GM12892 (cell line): Measurements from ENCODE around the gene SLC4A1.

Experiments
- DNase-seq: peaks from one replicate; pipeline ENCODE4 v3.0.0; 2011; ENCODE audit not compliant: insufficient read length
- FAIRE-seq: peaks from 2 replicates; lab custom pipeline; 2011; peaks lifted over from hg19 to GRCh38; lab: Jason Lieb, UNC
- POLR2A ChIP-seq: IDR thresholded peaks from 2 replicates; pipeline ENCODE4 v1.6.1; 2011; ENCODE audit warnings: low read depth, low read length, control low read depth
- POLR2AphosphoS5 ChIP-seq: IDR thresholded peaks from 2 replicates; pipeline ENCODE4 v1.6.1; 2011; ENCODE audit warnings: low read depth, low read length, control low read depth
- TAF1 ChIP-seq: IDR thresholded peaks from 2 replicates; pipeline ENCODE4 v1.6.1; 2011; ENCODE audit warnings: low read depth, mild to moderate bottlenecking, control low read depth, low read length, borderline replicate concordance

Gene SLC4A1

GRCh38 chr17:44263345-44263902 lies 4.5 kb downstream of the SLC4A1 start:
- no peak for FAIRE-seq
- TF ChIP-seq TAF1 = no peak
- TF ChIP-seq POLR2A = no peak
- no peak for TF ChIP-seq POLR2AphosphoS5
- no peak for DNase-seq

- no peak for TF ChIP-seq POLR2AphosphoS5
- DNase-seq (no peak), FAIRE-seq (no peak)
These were observed 5.2 kb downstream of the SLC4A1 start for GRCh38 chr17:44262654-44263225.

GRCh38 chr17:44260296-44260695 lies 7.6 kb downstream of the SLC4A1 start:
- no peak for FAIRE-seq
- TF ChIP-seq TAF1 = no peak
- TF ChIP-seq POLR2A = no peak
- TF ChIP-seq POLR2AphosphoS5 = no peak
- peak; percentile 14 for DNase-seq

GRCh38 chr17:44258811-44259351 lies 9.1 kb downstream of the SLC4A1 start:
- TF ChIP-seq POLR2AphosphoS5 (no peak), POLR2A (no peak), TAF1 (no peak)
- FAIRE-seq (no peak), DNase-seq (no peak)

GRCh38 chr17:44257815-44258760 lies 9.8 kb downstream of the SLC4A1 start:
- TF ChIP-seq POLR2AphosphoS5 = no peak
- DNase-seq = no peak
- FAIRE-seq = no peak

GRCh38 chr17:44256671-44257070 lies 11.3 kb downstream of the SLC4A1 start:
- DNase-seq (no peak), FAIRE-seq (no peak)
- TF ChIP-seq TAF1 (no peak), POLR2A (no peak), POLR2AphosphoS5 (no peak)

- DNase-seq = no peak
- FAIRE-seq = peak; percentile 17
- TF ChIP-seq POLR2A = no peak
- TF ChIP-seq POLR2AphosphoS5 = no peak
- TF ChIP-seq TAF1 = no peak
These were observed 12.0 kb downstream of the SLC4A1 start for GRCh38 chr17:44255915-44256314.

GRCh38 chr17:44254361-44255095 lies 13.4 kb downstream of the SLC4A1 start:
- TF ChIP-seq POLR2A = no peak
- no peak for TF ChIP-seq POLR2AphosphoS5
- no peak for TF ChIP-seq TAF1
- FAIRE-seq (no peak), DNase-seq (no peak)

- TF ChIP-seq TAF1 (no peak), POLR2A (no peak), POLR2AphosphoS5 (no peak)
- DNase-seq (no peak), FAIRE-seq (no peak)
These were observed 14.9 kb downstream of the SLC4A1 start for GRCh38 chr17:44253006-44253405.

- no peak for FAIRE-seq
- TF ChIP-seq TAF1 (no peak), POLR2AphosphoS5 (no peak), POLR2A (no peak)
- DNase-seq = no peak
These were observed 16.9 kb downstream of the SLC4A1 start for GRCh38 chr17:44251062-44251461.

- TF ChIP-seq TAF1 (no peak), POLR2AphosphoS5 (no peak), POLR2A (no peak)
- FAIRE-seq = no peak
- DNase-seq = no peak
These were observed 18.3 kb downstream of the SLC4A1 start for GRCh38 chr17:44249501-44250246.
